GM08714 (cell line): ENCODE data around the gene ITGB2.

Source experiments
- H3K4me3 ChIP-seq: fragments of 200-500 bp; sonication (Bioruptor generic); 2 replicates; pipeline ENCODE4 v1.5.1; 2014; ENCODE audit warnings: mild to moderate bottlenecking, low read length, inconsistent platforms
- ZNF274 ChIP-seq: IDR thresholded peaks from 2 replicates; pipeline ENCODE4 v1.6.1; 2012; ENCODE audit warnings: mild to moderate bottlenecking, low read depth, low read length

ITGB2 gene

GRCh38 chr21:44850905-44851657, 69.6 kb downstream of the ITGB2 start:
- no peak overlapping the region for H3K4me3 ChIP-seq
- TF ChIP-seq ZNF274, result no peak

- TF ChIP-seq ZNF274, result no peak
Measured at GRCh38 chr21:44850208-44850800, 70.4 kb downstream of the ITGB2 start.

GRCh38 chr21:44849616-44850130, 71.0 kb downstream of the ITGB2 start:
- no peak for TF ChIP-seq ZNF274
- no peak overlapping the region for H3K4me3 ChIP-seq

More at GRCh38 chr21:44850208-44850800, 70.4 kb downstream of the ITGB2 start:
- H3K4me3 ChIP-seq, result no peak overlapping the region

DNA sequence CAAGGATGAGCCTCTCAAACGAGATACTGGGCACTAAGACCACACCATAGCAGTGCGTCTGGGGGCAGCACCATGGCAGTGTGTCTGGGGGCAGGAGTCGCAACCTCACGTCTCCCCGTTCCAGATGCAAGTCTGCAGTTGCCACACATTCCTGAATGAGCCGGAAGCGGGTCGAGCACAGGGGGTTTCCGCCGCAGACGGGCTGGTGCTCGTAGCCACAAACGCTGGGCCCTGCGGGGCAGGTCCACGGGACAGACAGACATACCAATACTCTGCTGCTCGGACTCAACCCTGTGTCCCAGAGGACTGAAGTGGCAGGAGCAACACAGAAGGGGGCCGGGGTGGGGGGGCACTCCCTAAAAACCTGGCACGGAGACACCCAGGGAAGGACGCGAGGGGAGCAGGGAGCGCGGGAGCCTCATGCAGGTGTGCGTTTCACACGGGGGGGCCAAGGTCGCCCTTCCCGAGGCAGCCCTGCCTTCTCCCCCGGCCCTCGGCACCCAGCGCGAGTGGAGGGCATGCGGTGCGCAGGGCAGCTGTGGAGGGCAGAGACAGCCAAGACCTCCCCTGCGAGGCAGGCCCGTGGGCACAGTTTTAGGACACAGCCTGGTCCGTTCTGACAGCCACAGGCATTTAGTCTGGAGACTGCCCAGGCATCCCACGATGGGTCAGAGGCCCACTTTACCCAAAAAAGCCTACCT, 71.7 kb downstream of the ITGB2 start:
- no peak overlapping the region for H3K4me3 ChIP-seq
- TF ChIP-seq ZNF274, result no peak

DNA sequence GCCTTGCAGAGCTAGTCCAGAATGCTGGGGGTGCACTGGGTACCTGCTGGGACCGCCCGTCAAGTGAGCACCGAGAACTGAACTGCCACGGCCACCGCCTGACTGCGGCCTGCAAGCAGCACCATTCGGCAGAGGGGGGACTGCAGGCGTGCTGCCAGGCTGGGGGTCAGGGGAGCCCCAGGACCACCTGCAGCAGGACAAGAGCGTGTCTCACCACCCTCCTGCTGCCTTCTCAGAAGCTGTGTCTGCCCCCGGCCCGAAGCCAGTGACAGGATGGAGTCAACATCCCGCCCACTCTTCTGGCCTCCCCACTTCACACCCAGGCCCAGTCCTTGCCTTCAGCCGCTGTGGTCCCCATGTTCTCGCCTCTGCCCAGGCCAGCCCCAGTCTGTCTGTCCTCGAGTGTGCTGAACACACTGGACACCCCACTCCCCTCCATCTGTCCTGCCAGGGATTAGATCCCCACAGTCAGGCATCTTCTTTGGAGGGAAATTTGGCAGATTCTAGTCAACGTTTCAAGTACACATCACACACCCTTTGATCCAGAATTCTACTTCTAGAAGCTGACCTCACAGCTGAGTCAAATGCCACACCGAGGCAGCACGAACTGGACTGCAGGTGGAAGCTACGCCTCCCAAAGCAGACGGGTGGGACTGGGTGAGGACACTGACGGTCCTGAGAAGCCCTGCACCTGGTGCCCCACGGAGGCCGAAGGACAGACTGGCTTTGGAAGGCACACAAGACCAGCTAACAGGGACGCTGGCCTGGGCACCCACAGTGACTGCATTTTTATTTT, 73.2 kb downstream of the ITGB2 start:
- no peak for TF ChIP-seq ZNF274

GRCh38 chr21:44846485-44847260, 74.0 kb downstream of the ITGB2 start:
- H3K4me3 ChIP-seq, result no peak overlapping the region; the same call in 1 of the 2 replicates
- TF ChIP-seq ZNF274, result no peak

More for the DNA sequence above, 73.2 kb downstream of the ITGB2 start:
- H3K4me3 ChIP-seq, result no peak overlapping the region

DNA sequence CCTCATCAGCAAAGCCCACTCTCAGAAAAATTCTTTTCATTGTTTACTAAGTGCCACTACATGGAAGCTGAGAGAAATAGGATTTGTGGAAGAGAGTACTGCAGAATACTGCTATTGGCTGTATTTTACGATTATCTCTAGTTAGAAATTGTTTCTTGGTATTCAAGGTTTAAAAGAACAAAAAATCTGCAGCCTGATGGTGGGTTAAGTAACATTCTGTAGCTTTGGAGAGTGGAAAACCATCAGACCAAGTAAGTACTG, 74.5 kb downstream of the ITGB2 start:
- H3K4me3 ChIP-seq, result peak overlapping the region; percentile 4; the same call in 1 of the 2 replicates
- TF ChIP-seq ZNF274, result no peak

DNA sequence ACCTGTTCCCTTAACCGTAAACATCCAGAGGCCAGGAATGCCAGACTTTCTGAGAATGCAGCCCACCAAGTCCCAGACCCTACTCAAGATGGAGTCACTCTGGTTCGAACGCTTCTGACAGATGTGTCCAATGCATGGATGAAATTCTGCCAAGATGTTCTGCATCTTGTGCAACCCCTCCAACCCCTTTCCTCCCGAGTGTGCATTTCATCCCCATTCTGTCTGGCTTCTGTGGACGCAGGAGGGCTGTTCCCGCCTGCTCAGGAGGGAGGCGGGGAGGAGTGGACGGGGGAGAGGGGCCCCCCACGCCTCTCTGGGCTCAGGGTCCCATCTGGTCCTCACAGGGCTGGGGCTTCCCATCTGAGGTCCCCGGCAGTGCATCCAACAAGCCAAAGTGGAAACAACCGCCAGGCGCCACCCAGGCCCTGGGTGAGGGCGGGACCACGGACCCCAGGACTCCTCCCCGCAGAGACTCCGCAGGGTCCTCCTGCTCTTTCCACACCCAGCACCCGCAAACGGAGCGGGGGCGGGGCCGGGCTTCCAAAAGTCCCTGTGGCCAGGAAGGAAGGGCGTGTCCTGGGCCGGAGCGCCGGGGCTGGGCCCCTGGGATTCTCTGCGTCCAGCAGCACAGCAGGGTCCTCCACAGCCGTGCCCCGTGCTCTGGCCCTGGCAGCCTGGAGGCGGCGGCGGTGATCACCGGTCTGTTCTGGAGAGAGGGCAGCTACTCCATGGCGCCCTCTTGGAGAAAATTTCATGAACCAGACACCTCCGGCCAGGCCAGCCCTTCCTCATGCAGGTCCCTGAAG, 75.1 kb downstream of the ITGB2 start:
- peak overlapping the region; percentile 4; the same call in 1 of the 2 replicates for H3K4me3 ChIP-seq
- no peak for TF ChIP-seq ZNF274

DNA sequence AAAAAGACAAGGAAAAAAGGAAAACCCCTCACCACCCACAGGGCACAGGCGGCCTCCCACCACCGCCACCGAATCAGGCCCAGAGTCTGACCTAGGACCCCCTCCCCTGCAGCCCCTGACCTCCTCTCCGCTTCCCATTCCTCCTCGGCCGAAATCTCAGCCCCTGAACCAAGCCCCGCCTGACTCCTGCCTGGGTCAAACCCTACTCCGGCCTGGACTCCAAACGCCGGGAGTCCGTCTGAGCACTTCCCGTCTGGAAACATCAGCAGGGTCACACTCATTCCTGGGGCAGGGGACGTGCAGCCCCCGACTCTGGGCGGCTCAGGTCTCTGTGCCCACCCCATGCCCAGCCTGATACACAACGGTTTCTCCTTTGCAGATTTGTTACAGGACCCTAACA, 76.4 kb downstream of the ITGB2 start:
- no peak overlapping the region for H3K4me3 ChIP-seq
- TF ChIP-seq ZNF274, result no peak

- no peak overlapping the region for H3K4me3 ChIP-seq
- no peak for TF ChIP-seq ZNF274
Measured at GRCh38 chr21:44842721-44843445, 77.8 kb downstream of the ITGB2 start.

GRCh38 chr21:44842087-44842486, 78.6 kb downstream of the ITGB2 start:
- TF ChIP-seq ZNF274, result no peak

DNA sequence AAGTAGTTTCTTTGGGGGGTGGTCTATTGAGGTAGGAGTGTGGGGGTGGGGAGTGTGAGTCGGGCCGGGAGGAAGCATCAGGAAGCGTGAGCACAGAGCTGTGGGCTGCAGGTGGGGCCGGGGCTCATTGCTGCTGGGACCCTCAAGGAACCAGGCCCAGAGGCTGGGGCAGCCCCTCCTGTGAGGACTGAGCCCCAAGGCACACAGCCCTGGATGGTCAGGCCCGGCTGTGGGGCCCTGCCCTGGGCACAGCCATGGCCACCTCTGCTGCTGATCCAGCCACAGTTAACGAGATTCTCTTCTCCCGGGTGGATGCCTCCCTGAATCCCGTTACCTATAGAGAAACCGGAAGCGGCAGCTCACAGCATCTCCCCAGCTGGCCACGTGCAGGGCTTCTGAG, 79.9 kb downstream of the ITGB2 start:
- no peak for TF ChIP-seq ZNF274
- no peak overlapping the region for H3K4me3 ChIP-seq

More at GRCh38 chr21:44842087-44842486, 78.6 kb downstream of the ITGB2 start:
- no peak overlapping the region for H3K4me3 ChIP-seq
